Esophagus muscularis mucosa (tissue), 3 donors: ENCODE data around the gene CD96.
"Not testable (repeated sequence)": the region's sequence is repeated elsewhere in the genome, so short reads cannot be mapped to it uniquely, and the experiment has no call there.

ENCODE experiments used
- CTCF ChIP-seq, 3 experiments: fragments of 200-600 bp in 2 of 3; fragments of 450-650 bp in 1 of 3; sonication (generic) in 2 of 3; IDR thresholded peaks; one replicate each; pipeline ENCODE4 v1.5.1; 2017 to 2019; ENCODE audit warnings: antibody characterized with exemption in 3 of 3, mild to moderate bottlenecking in 2 of 3, moderate library complexity in 1 of 3
- POLR2AphosphoS5 ChIP-seq, 2 donors: sonication (generic); formaldehyde crosslinking; IDR thresholded peaks; one replicate each; pipeline ENCODE4 v1.6.1; 2017; ENCODE audit warnings: antibody characterized with exemption in 2 of 2

- not testable (repeated sequence) for TF ChIP-seq POLR2AphosphoS5, CTCF (IDR thresholded peaks at IDR 0.05)
These were observed 88.6 kb downstream of the CD96 start for GRCh38 chr3:111630638-111631037.
